ENCODE results near the gene PPP1R14C. TPM values are rescaled to one million over a fixed set of nuclear protein-coding genes. Genes with fewer than 3 reads are reported as not detected.

PPP1R14C gene
- total and polyA plus RNA-seq, 2 experiments from 2014 or later = 8.2 to 10.1 TPM

- H3K4me2 ChIP-seq (ENCODE audit: unreplicated experiment) = no peak overlapping the region
- in situ Hi-C loops (cut with MboI) = no loop called here
These were observed 62.0 kb downstream of the PPP1R14C start for GRCh38 chr6:150204705-150205472.

GRCh38 chr6:150207931-150208570 lies 65.2 kb downstream of the PPP1R14C start:
- no peak overlapping the region for H3K9ac ChIP-seq
- peak overlapping the region; percentile 43 for H3K4me2 ChIP-seq (ENCODE audit: unreplicated experiment)
- peaks cover 23% of the 10 kb centered on the region for H3K4me1 ChIP-seq (ENCODE audit: insufficient read depth)
- H2AFZ ChIP-seq = peak overlapping the region; percentile 55; the same call in 1 of the 2 replicates
- H4K20me1 ChIP-seq (ENCODE audit: insufficient read depth) = no peaks in the 10 kb centered on the region
- no peak overlapping the region for H3K27ac ChIP-seq
- H3F3A ChIP-seq (ENCODE audit: insufficient read depth) = peaks cover 21% of the 10 kb centered on the region
- no peaks in the 10 kb centered on the region for H3K9me3 ChIP-seq (ENCODE audit: low read depth)
- no peaks in the 10 kb centered on the region for H3K9me2 ChIP-seq (ENCODE audit: insufficient read depth)
- TF ChIP-seq EZH2 (IDR thresholded peaks at IDR 0.05; ENCODE audit: insufficient read depth, poor library complexity, severe bottlenecking) (no peak), EZH2phosphoT487 (IDR thresholded peaks at IDR 0.05; ENCODE audit: insufficient read depth, low read depth) (no peak)
- no peaks in the 10 kb centered on the region for H3K36me3 ChIP-seq (ENCODE audit: low read depth)
- no peaks in the 10 kb centered on the region for H3K27me3 ChIP-seq (replicated peaks; ENCODE audit: insufficient read depth)
- DNase-seq = peak; percentile 59
- in situ Hi-C loops (cut with MboI) = no loop called here
- WGBS, 2 experiments (ENCODE audit: low coverage in 1 of 2, low lambda C conversion rate in 2 of 2, missing lambda C conversion rate in 2 of 2) = 87 to 91% methylated on average over 7 of the region's 7 CpGs
- peaks cover 13% of the 10 kb centered on the region; the same call in 1 of the 2 replicates for H3K79me2 ChIP-seq (ENCODE audit: insufficient read depth)
- no peak overlapping the region for H3K4me3 ChIP-seq

More at GRCh38 chr6:150204705-150205472, 62.0 kb downstream of the PPP1R14C start:
- no peak overlapping the region for H3K9ac ChIP-seq
- TF ChIP-seq EZH2phosphoT487 (IDR thresholded peaks at IDR 0.05; ENCODE audit: insufficient read depth, low read depth) (no peak), EZH2 (IDR thresholded peaks at IDR 0.05; ENCODE audit: insufficient read depth, poor library complexity, severe bottlenecking) (no peak)
- peaks cover 33% of the 10 kb centered on the region for H3K4me1 ChIP-seq (ENCODE audit: insufficient read depth)
- no peak overlapping the region for H2AFZ ChIP-seq
- no peaks in the 10 kb centered on the region for H4K20me1 ChIP-seq (ENCODE audit: insufficient read depth)
- peaks cover 25% of the 10 kb centered on the region for H3F3A ChIP-seq (ENCODE audit: insufficient read depth)
- H3K36me3 ChIP-seq (ENCODE audit: low read depth) = no peaks in the 10 kb centered on the region
- no peaks in the 10 kb centered on the region for H3K9me2 ChIP-seq (ENCODE audit: insufficient read depth)
- no peak overlapping the region for H3K4me3 ChIP-seq
- peaks cover 13% of the 10 kb centered on the region; the same call in 1 of the 2 replicates for H3K79me2 ChIP-seq (ENCODE audit: insufficient read depth)
- WGBS, 2 experiments (ENCODE audit: low coverage in 1 of 2, low lambda C conversion rate in 2 of 2, missing lambda C conversion rate in 2 of 2) = 80 to 84% methylated on average over 8 to 9 of the region's 9 CpGs
- no peak for DNase-seq
- H3K27ac ChIP-seq = no peak overlapping the region
- H3K27me3 ChIP-seq (replicated peaks; ENCODE audit: insufficient read depth) = no peaks in the 10 kb centered on the region
- no peaks in the 10 kb centered on the region for H3K9me3 ChIP-seq (ENCODE audit: low read depth)

DNA sequence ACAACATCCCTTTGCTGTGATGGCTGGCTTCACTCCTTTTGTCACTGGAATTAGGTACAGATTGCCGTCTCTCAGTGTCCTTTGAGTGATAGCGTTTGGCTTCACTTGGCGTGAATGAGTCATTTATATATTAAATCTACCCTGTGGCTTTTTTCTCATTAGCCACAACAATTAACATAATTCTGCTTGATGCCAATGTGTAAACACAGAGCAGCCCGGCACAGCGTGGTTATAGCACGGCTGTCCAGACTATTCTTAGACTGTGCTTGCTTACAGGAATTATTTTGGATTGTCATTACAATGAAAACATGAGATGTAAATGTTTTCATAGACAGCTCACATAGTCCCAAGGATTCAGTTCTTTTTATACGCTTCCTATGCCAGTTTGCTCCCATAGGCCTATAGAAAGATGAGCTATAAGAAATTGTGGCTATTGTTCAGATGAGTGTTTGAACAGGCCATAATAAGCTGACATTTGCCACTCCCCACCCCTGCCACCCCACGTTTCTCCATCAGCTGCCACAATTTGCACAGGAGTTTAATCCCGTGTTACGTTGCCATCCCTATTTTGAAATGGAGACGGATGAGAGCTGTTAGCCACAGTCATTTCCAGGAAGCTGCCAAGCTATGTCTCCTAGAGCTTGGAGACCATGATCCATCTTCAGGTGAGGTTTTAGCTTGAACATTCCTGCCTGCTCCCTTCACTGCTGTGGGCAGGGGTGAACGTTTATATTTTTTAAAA lies 65.9 kb downstream of the PPP1R14C start:
- H3K27me3 ChIP-seq (replicated peaks; ENCODE audit: insufficient read depth) = no peaks in the 10 kb centered on the region
- H3K36me3 ChIP-seq (ENCODE audit: low read depth) = no peaks in the 10 kb centered on the region
- in situ Hi-C loops (cut with MboI) = no loop called here
- peaks cover 13% of the 10 kb centered on the region; the same call in 1 of the 2 replicates for H3K79me2 ChIP-seq (ENCODE audit: insufficient read depth)
- H3K9ac ChIP-seq = no peak overlapping the region
- 45% methylated on average over 12 of the region's 12 CpGs for WGBS, 2 experiments (ENCODE audit: low coverage in 1 of 2, low lambda C conversion rate in 2 of 2, missing lambda C conversion rate in 2 of 2)
- TF ChIP-seq EZH2 (IDR thresholded peaks at IDR 0.05; ENCODE audit: insufficient read depth, poor library complexity, severe bottlenecking) = no peak
- H3K4me1 ChIP-seq (ENCODE audit: insufficient read depth) = peaks cover 18% of the 10 kb centered on the region
- H3K4me3 ChIP-seq = no peak overlapping the region
- no peak overlapping the region for H3K27ac ChIP-seq
- no peaks in the 10 kb centered on the region for H3K9me3 ChIP-seq (ENCODE audit: low read depth)
- no peaks in the 10 kb centered on the region for H3K9me2 ChIP-seq (ENCODE audit: insufficient read depth)
- peak overlapping the region; percentile 43 for H3K4me2 ChIP-seq (ENCODE audit: unreplicated experiment)
- peak; percentile 34 for DNase-seq
- peaks cover 14% of the 10 kb centered on the region for H3F3A ChIP-seq (ENCODE audit: insufficient read depth)
- peak overlapping the region; percentile 55 for H2AFZ ChIP-seq
- no peaks in the 10 kb centered on the region for H4K20me1 ChIP-seq (ENCODE audit: insufficient read depth)

DNA sequence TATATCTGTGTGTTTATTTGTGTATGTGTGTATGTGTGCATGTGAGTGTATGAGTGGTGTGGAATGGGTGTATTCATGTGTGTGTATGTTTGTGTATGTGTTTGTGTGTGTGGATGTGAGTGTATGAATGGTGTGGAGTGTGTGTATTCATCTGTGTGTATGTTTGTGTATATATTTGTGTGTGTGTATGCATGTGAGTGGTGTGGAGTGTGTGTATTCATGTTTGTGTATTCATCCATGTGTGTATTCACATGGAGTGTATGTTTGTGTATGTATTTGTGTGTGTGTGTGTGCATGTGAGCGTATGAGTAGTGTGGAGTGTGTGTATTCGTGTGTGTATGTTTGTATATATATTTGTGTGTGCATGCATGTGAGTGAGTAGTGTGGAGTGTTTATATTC lies 66.6 kb downstream of the PPP1R14C start:
- no peaks in the 10 kb centered on the region for H4K20me1 ChIP-seq (ENCODE audit: insufficient read depth)
- H3K79me2 ChIP-seq (ENCODE audit: insufficient read depth) = peaks cover 13% of the 10 kb centered on the region; the same call in 1 of the 2 replicates
- no peak overlapping the region for H3K27ac ChIP-seq
- no peaks in the 10 kb centered on the region for H3K36me3 ChIP-seq (ENCODE audit: low read depth)
- no peaks in the 10 kb centered on the region for H3K9me3 ChIP-seq (ENCODE audit: low read depth)
- H3K4me3 ChIP-seq = no peak overlapping the region
- TF ChIP-seq EZH2 (IDR thresholded peaks at IDR 0.05; ENCODE audit: insufficient read depth, poor library complexity, severe bottlenecking) (no peak), EZH2phosphoT487 (IDR thresholded peaks at IDR 0.05; ENCODE audit: insufficient read depth, low read depth) (no peak)
- no peak overlapping the region for H3K4me2 ChIP-seq (ENCODE audit: unreplicated experiment)
- H3K27me3 ChIP-seq (replicated peaks; ENCODE audit: insufficient read depth) = no peaks in the 10 kb centered on the region
- H3K4me1 ChIP-seq (ENCODE audit: insufficient read depth) = peaks cover 18% of the 10 kb centered on the region
- DNase-seq = no peak
- no peak overlapping the region for H3K9ac ChIP-seq
- no peaks in the 10 kb centered on the region for H3K9me2 ChIP-seq (ENCODE audit: insufficient read depth)
- 90 to 98% methylated on average over 2 of the region's 2 CpGs for WGBS, 2 experiments (ENCODE audit: low coverage in 1 of 2, low lambda C conversion rate in 2 of 2, missing lambda C conversion rate in 2 of 2)
- in situ Hi-C loops (cut with MboI) = no loop called here
- H3F3A ChIP-seq (ENCODE audit: insufficient read depth) = peaks cover 7% of the 10 kb centered on the region; the same call in 1 of the 2 replicates
- H2AFZ ChIP-seq = no peak overlapping the region

Measured in GM23248 (cell line).